Trophoblast cell (in vitro differentiated cells and primary cell): ENCODE data around the gene NT5DC3. TPM values are rescaled to one million over a fixed set of nuclear protein-coding genes. Genes with fewer than 3 reads are reported as not detected.

Experiments used
- DNase-seq, 2 donors: peaks; one replicate each; pipeline ENCODE4 v3.0.0-alpha.2; 2016
- H2AFZ ChIP-seq: 2 replicates; pipeline ENCODE4 v1.6.1; 2013; ENCODE audit warnings: low read length, moderate library complexity, mild to moderate bottlenecking; ENCODE audit not compliant: insufficient read depth, poor library complexity
- H2AK5ac ChIP-seq: 2 replicates; pipeline ENCODE4 v1.6.1; 2013; ENCODE audit warnings: mild to moderate bottlenecking, low read length
- H2BK120ac ChIP-seq: 2 replicates; pipeline ENCODE4 v1.6.1; 2013; ENCODE audit warnings: low read length, mild to moderate bottlenecking, moderate library complexity; ENCODE audit not compliant: insufficient read depth, poor library complexity
- H2BK12ac ChIP-seq: 2 replicates; pipeline ENCODE4 v1.6.1; 2013; ENCODE audit warnings: mild to moderate bottlenecking, low read length, moderate library complexity
- H2BK5ac ChIP-seq: 2 replicates; pipeline ENCODE4 v1.6.1; 2013; ENCODE audit warnings: low read length, low read depth, moderate library complexity, mild to moderate bottlenecking; ENCODE audit not compliant: poor library complexity
- H3K14ac ChIP-seq: 2 replicates; pipeline ENCODE4 v1.6.1; 2013; ENCODE audit warnings: mild to moderate bottlenecking, low read length
- H3K18ac ChIP-seq: 2 replicates; pipeline ENCODE4 v1.6.1; 2013; ENCODE audit warnings: mild to moderate bottlenecking, low read length
- H3K23ac ChIP-seq: 2 replicates; pipeline ENCODE4 v1.6.1; 2013; ENCODE audit warnings: low read length
- H3K27ac ChIP-seq: 2 replicates; pipeline ENCODE4 v1.5.1; 2013; ENCODE audit warnings: low read depth, mild to moderate bottlenecking, inconsistent platforms, low read length, moderate library complexity
- H3K27me3 ChIP-seq: 2 replicates; pipeline ENCODE4 v1.6.1; 2013; ENCODE audit warnings: inconsistent platforms, mild to moderate bottlenecking, low read length, moderate library complexity; ENCODE audit not compliant: insufficient read depth
- H3K36me3 ChIP-seq, 2 experiments: 1 replicate in 1 of 2; 2 replicates in 1 of 2; pipeline ENCODE4 v1.6.1; 2013; ENCODE audit warnings: low read length in 2 of 2, mild to moderate bottlenecking in 2 of 2, moderate library complexity in 1 of 2; ENCODE audit not compliant: insufficient read depth in 2 of 2, control insufficient read depth in 1 of 2
- H3K4ac ChIP-seq: 2 replicates; pipeline ENCODE4 v1.6.1; 2013; ENCODE audit warnings: low read depth, mild to moderate bottlenecking, low read length, moderate library complexity
- H3K4me1 ChIP-seq, 2 experiments: 1 replicate in 1 of 2; 2 replicates in 1 of 2; pipeline ENCODE4 v1.6.1; 2013; ENCODE audit warnings: low read length in 2 of 2, mild to moderate bottlenecking in 2 of 2, moderate library complexity in 1 of 2; ENCODE audit not compliant: insufficient read depth in 2 of 2, control insufficient read depth in 1 of 2
- H3K4me2 ChIP-seq: 2 replicates; pipeline ENCODE4 v1.6.1; 2013; ENCODE audit warnings: inconsistent platforms, mild to moderate bottlenecking, low read length, moderate library complexity
- H3K4me3 ChIP-seq: 2 replicates; pipeline ENCODE4 v1.5.1; 2013; ENCODE audit warnings: mild to moderate bottlenecking, low read depth, low read length, inconsistent platforms
- H3K79me1 ChIP-seq: one replicate; pipeline ENCODE4 v1.6.1; 2013; ENCODE audit warnings: low read length
- H3K79me2 ChIP-seq: 2 replicates; pipeline ENCODE4 v1.6.1; 2013; ENCODE audit warnings: low read length, mild to moderate bottlenecking; ENCODE audit not compliant: control insufficient read depth, insufficient read depth, poor library complexity
- H3K9ac ChIP-seq: 2 replicates; pipeline ENCODE4 v1.6.1; 2013; ENCODE audit warnings: mild to moderate bottlenecking, low read length
- H3K9me3 ChIP-seq: 2 replicates; pipeline ENCODE4 v1.6.1; 2013; ENCODE audit warnings: low read depth, mild to moderate bottlenecking, control low read depth, inconsistent platforms, low read length; ENCODE audit not compliant: insufficient read depth
- H4K12ac ChIP-seq: 2 replicates; pipeline ENCODE4 v1.6.1; 2013; ENCODE audit warnings: low read depth, mild to moderate bottlenecking, low read length, moderate library complexity
- H4K8ac ChIP-seq: 2 replicates; pipeline ENCODE4 v1.6.1; 2013; ENCODE audit warnings: low read depth, mild to moderate bottlenecking, low read length, moderate library complexity
- H4K91ac ChIP-seq: one replicate; pipeline ENCODE4 v1.6.1; 2013; ENCODE audit warnings: low read depth, mild to moderate bottlenecking, low read length, moderate library complexity
- WGBS: extraction: QIAGEN DNeasy Blood & Tissue Kit; methylation state at CpG from one replicate; pipeline ENCODE4 v1.1.7; 2013; ENCODE audit warnings: missing lambda C conversion rate; ENCODE audit not compliant: insufficient read length, insufficient coverage; ENCODE audit errors: extremely low coverage; 5-methylcytosine and 5-hydroxymethylcytosine counted together
- polyA plus RNA-seq: library from polyadenylated mRNA; stranded (reverse); fragments of 200-250 nt; gene quantifications from 2 replicates; pipeline ENCODE4 v1.2.3, GENCODE V29; 2013

The NT5DC3 gene
- 5.9 and 6.1 TPM in 2 replicates for polyA plus RNA-seq

DNA sequence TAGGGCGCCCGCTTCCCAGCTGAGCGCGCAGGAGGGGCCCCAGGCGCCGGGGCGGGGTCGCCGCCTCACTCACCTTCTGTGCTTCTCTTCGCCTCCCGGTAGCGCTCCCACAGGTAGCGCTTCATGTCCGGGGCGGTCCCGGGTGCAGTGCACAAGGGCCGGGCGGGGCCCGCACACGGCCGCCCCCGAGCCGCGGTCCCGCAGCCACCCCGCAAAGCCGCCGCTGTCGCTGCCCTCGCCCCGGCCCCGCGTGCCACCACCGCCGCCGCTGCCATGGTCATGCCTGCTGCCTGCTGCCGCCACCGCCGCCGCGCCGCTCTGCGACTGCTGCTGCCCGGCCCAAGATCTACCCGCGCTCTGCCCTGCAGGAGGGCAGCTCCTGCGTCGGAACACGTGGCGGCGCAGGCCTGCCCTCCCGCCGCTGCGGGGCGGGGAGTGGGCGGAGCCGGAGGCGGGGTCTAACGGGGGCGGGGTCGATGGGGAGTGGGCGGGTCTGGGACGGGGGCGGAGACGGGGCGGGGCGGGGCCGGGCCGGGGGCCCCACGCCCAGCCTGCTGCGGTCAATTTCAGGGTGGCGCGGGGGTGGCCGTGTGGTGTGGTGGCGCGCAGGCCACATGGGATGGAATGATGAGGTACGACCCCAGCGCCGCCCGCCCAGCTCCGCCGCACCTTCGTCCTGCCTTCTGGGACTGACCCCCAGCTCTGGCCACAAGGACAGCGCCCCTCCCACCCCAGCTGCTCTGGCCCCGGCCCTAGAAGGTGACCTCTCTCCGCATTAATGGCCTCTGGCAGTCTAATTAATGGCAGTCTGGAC lies at the start of gene NT5DC3:
Gene NT5DC3 (minus strand): TSS at position 359 of the 814 bp plus-strand sequence. CDS start 78 bp downstream, at position 281.
- Histone ChIP-seq H3K79me1 (peaks cover 5% of the 10 kb centered on the region), H3K27ac (peak within 1 kb of the TSS; percentile 30), H3K4me3 (peak within 1 kb of the TSS; percentile 90), H2AK5ac (no peak within 1 kb of the TSS), H4K12ac (peak within 1 kb of the TSS; percentile 40), H2AFZ (peak within 1 kb of the TSS; percentile 61), H4K91ac (peak within 1 kb of the TSS; percentile 59), H3K9ac (peak within 1 kb of the TSS; percentile 86), H3K18ac (peak within 1 kb of the TSS; percentile 72), H3K4ac (peak within 1 kb of the TSS; percentile 57), H3K14ac (peak within 1 kb of the TSS; percentile 77), H3K4me1 (peaks cover 4 to 6% of the 10 kb centered on the region in 2 experiments), H2BK5ac (peak within 1 kb of the TSS; percentile 37), H3K9me3 (no peaks in the 10 kb centered on the region), H3K4me2 (peak within 1 kb of the TSS; percentile 97), H4K8ac (peak within 1 kb of the TSS; percentile 72), H3K79me2 (no peaks in the 10 kb centered on the region), H3K23ac (no peak within 1 kb of the TSS), H3K36me3 (no peaks in the 10 kb centered on the region), H2BK12ac (peak within 1 kb of the TSS; percentile 8), H2BK120ac (peak within 1 kb of the TSS; percentile 41), H3K27me3 (peaks cover 3% of the 10 kb centered on the region)
- no CpG with 5 or more reads among the region's 86 CpGs for WGBS
- DNase-seq: peak; percentile 68 to 91

- no peak overlapping the region for H4K91ac ChIP-seq
These were observed 46.7 kb upstream of the NT5DC3 start for GRCh38 chr12:103887738-103888137.

DNA sequence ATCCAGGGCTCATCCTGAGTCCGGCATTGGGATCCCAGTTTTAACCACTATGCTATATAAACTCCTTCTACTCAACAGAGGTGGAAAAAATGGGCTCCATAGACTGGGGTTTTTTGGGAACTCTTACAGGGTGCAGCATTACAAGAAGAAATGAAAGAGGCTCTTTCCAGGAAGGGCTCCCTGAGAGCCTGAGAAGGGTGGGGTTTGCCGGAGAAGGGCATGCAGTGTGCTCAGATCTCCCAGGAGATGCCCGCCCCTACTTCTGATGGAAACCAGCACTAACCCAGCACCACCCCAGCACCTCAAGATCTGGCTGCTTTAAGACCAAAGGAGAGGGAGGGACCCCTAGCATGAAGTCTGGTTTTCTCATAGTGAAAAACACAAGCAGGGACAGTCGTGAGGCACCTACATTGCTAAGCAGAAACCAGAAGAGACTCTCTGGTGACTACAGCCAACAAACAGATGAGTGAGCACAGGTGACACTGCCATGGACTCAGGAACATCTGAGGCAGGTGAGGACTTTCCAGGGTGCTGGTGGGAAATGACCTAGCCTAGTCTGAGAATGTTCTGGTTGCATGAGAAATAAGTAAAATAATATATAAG lies 45.3 kb upstream of the NT5DC3 start:
- H3K4me1 ChIP-seq: no peaks in the 10 kb centered on the region
- H3K14ac ChIP-seq: no peak overlapping the region
- H3K18ac ChIP-seq: no peak overlapping the region
- H3K4me3 ChIP-seq: no peak overlapping the region
- H2BK120ac ChIP-seq: no peak overlapping the region
- no peaks in the 10 kb centered on the region for H3K27me3 ChIP-seq
- WGBS: no CpG with 5 or more reads among the region's 4 CpGs
- no peaks in the 10 kb centered on the region for H3K79me2 ChIP-seq
- no peaks in the 10 kb centered on the region for H3K36me3 ChIP-seq
- H3K9me3 ChIP-seq: no peaks in the 10 kb centered on the region
- H2BK5ac ChIP-seq: no peak overlapping the region
- no peak overlapping the region for H3K27ac ChIP-seq
- H3K79me1 ChIP-seq: no peaks in the 10 kb centered on the region
- no peak overlapping the region for H4K91ac ChIP-seq
- no peak for DNase-seq
- H3K4ac ChIP-seq: no peak overlapping the region
- H3K4me2 ChIP-seq: no peak overlapping the region
- H3K23ac ChIP-seq: no peak overlapping the region
- no peak overlapping the region for H2AK5ac ChIP-seq
- H2BK12ac ChIP-seq: no peak overlapping the region
- H3K9ac ChIP-seq: no peak overlapping the region
- H4K8ac ChIP-seq: no peak overlapping the region
- H2AFZ ChIP-seq: no peak overlapping the region
- H4K12ac ChIP-seq: no peak overlapping the region

More at GRCh38 chr12:103887738-103888137, 46.7 kb upstream of the NT5DC3 start:
- no CpG with 5 or more reads among the region's 1 CpG for WGBS
- no peak overlapping the region for H3K14ac ChIP-seq
- no peak overlapping the region for H3K4me3 ChIP-seq
- H2BK120ac ChIP-seq: no peak overlapping the region
- H3K9me3 ChIP-seq: no peaks in the 10 kb centered on the region
- no peaks in the 10 kb centered on the region for H3K4me1 ChIP-seq
- H4K8ac ChIP-seq: no peak overlapping the region
- H3K79me1 ChIP-seq: no peaks in the 10 kb centered on the region
- H3K4ac ChIP-seq: no peak overlapping the region
- no peak for DNase-seq
- H2BK5ac ChIP-seq: no peak overlapping the region
- no peak overlapping the region for H3K27ac ChIP-seq
- no peak overlapping the region for H3K18ac ChIP-seq
- no peak overlapping the region for H4K12ac ChIP-seq
- H3K4me2 ChIP-seq: no peak overlapping the region
- H3K79me2 ChIP-seq: no peaks in the 10 kb centered on the region
- no peak overlapping the region for H2AFZ ChIP-seq
- no peaks in the 10 kb centered on the region for H3K36me3 ChIP-seq
- H3K9ac ChIP-seq: no peak overlapping the region
- no peak overlapping the region for H2AK5ac ChIP-seq
- H3K23ac ChIP-seq: no peak overlapping the region
- no peaks in the 10 kb centered on the region for H3K27me3 ChIP-seq
- no peak overlapping the region for H2BK12ac ChIP-seq

DNA sequence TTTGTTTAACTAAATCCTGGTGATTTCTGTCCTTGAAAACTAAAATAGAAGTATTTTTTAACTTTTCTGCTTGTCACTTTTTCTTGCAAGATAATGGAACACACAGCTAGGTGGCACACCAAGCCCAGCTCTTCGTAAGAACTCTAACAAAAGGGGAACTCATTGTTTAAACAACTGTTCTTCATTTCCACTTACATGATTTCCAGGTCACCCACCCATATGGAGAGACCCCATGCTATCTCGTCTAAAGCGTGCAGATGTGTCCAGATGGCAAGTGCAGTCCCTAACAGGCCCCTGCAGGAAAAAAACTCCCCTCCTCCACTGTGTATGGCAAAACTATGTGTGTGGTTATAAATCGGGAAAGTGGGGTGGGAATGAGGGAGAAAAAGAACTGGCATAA lies 43.3 kb upstream of the NT5DC3 start:
- H3K79me1 ChIP-seq: no peaks in the 10 kb centered on the region
- H3K36me3 ChIP-seq: no peaks in the 10 kb centered on the region
- H3K27me3 ChIP-seq: no peaks in the 10 kb centered on the region
- H2BK12ac ChIP-seq: no peak overlapping the region
- H3K18ac ChIP-seq: no peak overlapping the region
- WGBS: no CpG with 5 or more reads among the region's 4 CpGs
- no peaks in the 10 kb centered on the region for H3K79me2 ChIP-seq
- no peak overlapping the region for H3K4ac ChIP-seq
- no peak overlapping the region for H3K9ac ChIP-seq
- H3K4me2 ChIP-seq: no peak overlapping the region
- DNase-seq: peak in 1 of 2 donors; percentile 34
- H2BK5ac ChIP-seq: no peak overlapping the region
- no peak overlapping the region for H2AFZ ChIP-seq
- no peak overlapping the region for H2BK120ac ChIP-seq
- no peak overlapping the region for H4K8ac ChIP-seq
- H3K9me3 ChIP-seq: no peaks in the 10 kb centered on the region
- H2AK5ac ChIP-seq: no peak overlapping the region
- H3K4me1 ChIP-seq: no peaks in the 10 kb centered on the region
- H4K12ac ChIP-seq: no peak overlapping the region
- no peak overlapping the region for H4K91ac ChIP-seq
- no peak overlapping the region for H3K23ac ChIP-seq
- H3K27ac ChIP-seq: no peak overlapping the region
- no peak overlapping the region for H3K14ac ChIP-seq
- H3K4me3 ChIP-seq: no peak overlapping the region
